ENCODE data around the gene SCARB1.

The SCARB1 gene

DNA sequence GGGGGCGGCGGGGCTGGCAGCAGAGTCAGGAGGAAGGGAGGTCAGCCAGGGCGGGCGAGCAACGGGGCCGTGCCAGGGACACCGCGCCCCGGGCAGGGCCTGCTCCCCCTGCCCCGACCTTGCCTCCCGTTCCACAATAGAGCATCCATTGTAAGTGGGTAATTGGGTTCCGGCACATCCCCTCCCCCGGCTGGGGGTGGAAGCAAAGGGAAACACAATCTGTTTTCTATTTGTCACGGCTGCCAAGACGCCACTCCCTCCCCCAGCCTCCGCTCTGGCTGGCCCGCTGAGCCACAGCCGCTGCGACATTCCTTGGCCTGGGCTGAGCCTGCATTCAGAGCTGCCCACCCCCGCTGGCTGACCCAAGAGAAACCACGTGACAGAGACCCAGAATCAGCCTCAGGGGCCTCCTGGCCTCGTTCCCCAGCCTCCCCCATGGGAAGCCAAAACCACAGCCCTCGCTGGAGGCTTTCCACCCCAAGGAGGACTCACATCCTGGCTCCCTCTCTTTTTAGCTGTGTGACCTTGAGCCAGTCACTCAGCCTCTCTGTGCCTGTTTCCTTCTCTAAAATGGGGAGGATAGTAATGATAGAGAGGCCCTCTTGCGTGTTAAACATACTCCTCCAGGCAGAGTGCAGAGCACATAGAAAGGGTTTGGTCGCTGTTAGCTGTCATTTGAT, 117.6 kb downstream of the SCARB1 start:
- DNase-seq (ENCODE audit: low spot score), result no peak

DNA sequence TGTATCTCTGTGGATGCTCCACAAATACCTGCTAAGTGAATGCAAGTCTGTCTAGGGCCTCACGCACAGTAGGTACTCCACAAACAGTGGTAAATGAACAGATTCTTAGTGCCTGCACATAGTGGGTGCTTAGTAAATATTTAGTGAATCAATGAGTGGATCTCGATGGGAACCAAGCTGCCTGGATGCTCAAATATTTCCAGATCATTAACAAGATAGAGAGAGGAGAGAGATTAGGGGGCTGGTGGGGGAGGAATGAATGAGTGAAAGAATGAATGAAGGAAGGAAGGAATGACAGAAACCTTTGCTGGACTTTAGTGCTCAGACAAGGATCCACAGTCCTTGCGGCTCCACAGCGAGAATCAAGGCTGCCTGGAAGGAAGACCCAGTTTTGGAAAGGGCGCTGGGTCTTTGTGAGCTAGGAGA, 118.2 kb downstream of the SCARB1 start:
- DNase-seq (ENCODE audit: low spot score), result no peak

DNA sequence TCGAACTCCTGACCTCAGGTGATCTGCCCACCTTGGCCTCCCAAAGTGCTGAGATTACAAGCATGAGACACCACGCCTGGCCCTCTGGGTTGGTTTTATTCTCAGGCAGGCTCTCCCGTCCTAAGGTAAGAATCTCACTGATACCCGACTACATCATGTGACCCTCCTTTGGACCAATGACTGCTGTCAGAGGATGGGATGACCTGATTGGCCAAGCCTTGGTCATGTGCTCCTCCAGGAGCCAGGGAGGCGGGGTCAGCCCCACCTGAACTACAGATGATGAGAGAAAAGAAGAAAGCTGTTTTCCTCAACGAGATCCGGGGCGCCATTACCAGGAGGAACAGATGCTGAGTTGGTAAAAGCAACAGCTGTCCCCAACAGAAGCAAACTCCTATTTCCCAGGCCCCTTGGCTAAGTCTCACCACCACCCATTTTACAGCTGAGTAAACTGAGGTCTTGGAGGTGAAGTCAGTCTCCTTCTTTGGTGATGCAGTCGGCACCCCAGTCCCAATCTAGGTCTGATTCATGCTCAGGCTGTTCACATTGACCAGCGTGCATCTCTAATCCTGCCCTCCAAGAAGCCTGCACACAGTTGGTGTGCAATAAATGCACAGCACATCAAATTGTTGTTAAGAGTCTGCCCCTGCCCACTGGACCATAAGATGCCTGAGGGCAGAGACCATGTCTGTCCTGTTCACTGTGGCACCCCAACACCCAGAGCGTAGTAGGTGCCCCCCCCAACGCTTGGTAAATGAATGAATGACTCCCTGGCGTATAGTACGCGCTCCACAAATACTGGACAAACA, 118.8 kb downstream of the SCARB1 start:
- peak; percentile 5 for DNase-seq (ENCODE audit: low spot score)

DNA sequence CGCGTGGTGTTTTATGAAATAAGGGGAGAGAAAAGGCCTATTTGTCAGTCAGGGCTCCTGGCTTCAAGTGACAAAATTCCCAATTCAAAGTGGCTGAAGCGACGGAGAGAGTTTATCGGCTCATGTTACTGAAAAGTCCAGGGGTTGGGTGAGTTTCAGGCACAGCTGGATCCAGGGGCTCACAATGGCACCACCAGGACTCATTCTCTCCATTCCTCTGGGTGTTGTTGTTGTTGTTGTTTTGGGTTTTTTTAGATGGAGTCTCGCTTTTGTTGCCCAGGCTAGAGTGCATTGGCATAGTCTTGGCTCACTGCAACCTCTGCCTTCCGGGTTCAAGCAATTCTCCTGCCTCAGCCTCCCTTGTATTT, 119.4 kb downstream of the SCARB1 start:
- no peak for DNase-seq (ENCODE audit: low spot score)

DNA sequence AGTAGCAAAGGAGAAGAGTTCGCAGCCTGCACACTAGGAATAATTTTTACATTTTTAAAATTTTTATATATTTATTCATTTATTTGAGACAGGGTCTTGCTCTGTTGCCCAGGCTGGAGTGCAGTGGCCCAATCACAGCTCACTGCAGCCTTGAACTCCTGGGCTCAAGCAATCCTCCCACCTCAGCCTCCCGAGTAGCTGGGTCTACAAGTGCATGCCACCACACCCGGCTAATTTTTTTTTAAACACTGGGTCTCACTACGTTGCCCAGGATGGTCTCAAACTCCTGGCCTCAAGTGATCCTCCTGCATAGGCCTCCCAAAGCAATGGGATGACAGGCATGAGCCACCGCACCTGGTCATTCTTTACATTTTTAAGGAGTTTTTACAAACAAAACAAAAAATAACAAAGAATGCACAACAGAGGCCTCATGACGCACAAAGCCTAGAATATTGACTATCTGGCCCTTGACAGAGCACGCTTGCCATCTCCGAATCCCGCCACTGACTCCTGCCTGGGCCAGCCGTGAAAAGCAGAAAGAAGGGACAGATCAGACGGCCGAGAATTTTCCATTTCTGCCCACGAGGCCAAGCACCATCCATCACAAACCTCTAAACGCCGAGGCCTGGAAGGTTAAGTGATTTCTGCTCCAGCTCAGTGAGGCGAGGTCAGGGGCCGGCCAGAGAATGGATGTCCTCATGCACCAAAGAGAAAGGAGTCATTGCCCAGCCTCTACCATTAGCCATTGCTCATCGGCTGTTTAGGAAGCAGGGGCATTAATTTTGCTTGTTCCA, 120.0 kb downstream of the SCARB1 start:
- no peak for DNase-seq (ENCODE audit: low spot score)

DNA sequence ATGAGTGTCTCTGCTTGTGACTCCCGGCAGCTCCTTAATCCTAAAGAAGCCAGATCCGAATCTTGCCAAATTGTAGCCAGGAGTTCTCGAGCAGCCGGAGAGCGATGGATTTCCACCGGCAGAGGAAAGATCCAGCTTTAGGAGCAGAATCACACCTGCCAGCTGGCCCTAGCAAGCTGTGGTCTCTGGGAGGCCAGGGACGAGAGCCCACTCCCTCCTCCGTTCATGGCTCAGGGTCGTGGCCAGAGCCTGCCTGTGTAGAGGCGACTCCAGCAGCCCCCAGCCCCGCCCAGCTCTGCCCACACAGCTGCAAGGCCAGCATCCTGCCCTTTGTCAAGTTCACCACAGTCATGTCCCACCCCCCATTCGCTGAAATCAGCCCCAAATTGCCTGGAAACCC, 121.0 kb downstream of the SCARB1 start:
- DNase-seq (ENCODE audit: low spot score), result no peak

DNA sequence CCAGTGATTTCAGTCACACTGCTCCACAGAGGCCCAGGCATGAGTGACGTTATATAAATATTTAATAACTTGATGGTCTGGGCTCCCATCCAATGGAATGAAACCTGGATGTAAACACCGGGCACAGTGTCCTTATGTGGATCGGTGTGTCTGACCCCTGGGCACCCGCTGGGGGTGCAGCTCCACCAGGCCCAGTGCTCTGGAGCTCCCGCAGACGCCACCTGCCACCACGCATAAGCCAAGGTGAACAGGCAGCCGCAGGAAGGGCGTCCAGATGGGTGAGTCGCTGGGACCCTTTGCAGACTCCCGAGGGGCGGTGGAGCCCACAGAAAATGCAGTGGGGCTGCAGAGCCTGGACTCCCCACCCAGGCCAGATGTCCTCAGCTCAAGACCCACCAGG, 121.6 kb downstream of the SCARB1 start:
- no peak for DNase-seq (ENCODE audit: low spot score)

DNA sequence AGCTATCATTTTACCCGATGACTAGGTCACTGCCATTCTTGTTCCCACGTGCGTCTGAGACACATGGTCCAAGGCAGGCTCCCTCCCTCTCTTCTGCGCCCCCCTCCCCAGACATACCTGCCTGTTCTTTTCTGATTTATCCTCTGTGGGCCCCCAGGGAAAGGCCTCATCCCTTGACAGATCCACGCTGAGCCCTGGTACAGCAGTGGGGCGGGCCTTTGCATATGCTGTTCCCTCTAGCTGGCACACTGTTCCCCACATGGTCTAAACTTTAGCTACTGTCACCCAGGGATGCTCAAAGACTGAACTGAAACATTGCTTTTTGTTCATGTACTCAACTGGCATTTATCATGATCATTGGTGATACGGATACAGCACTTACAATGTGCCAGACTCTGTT, 122.5 kb downstream of the SCARB1 start:
- DNase-seq (ENCODE audit: low spot score), result no peak

DNA sequence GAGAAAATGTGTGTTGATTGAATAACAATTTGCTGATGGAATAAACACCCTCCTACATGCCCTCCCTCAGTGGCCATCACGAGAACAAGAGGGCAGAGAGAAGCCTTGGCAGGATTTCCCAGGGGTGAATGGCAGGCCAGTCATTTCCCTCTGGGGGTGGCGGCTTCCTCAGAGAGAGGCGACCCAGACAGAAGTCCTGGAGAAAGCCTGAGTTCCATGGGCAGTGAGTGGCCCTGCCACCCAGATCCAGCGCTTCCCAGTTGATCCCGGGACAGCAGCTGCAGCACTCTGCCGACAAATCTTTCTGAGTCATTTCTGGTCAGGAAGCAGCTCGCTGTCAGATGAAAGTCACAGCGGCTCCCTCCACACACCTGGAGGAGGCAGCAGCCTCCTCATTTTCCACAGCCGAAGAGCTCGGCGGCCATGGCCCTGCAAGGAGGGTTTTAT, 123.0 kb downstream of the SCARB1 start:
- DNase-seq (ENCODE audit: low spot score), result no peak

DNA sequence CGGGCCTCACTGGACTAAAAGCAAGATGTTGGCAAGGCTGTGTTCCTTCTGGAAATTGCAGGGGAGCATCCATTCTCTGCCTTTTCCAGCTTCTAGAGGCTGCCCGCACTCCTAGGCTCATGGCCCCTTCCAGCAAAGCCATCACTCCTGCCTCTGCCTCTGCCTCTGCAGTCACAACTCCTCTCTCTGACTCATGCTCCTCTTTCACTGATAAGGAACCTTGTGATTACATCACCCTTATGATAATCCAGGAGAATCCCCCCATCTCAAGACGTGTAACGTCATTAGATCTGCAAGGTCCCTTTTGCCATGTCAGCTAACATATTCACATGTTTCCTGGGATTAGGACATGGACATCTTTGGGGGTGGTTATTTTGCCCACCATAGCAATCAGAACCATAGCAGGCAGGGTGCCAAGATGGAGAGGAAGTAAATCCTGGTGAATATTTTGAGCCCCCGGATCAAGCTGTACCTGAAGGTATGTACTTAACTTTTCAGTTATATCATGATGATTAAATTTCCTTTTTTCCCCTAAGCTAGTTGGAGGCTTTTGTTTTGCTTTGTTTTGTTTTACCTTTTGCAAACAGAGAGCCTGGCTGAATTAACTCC, 123.6 kb downstream of the SCARB1 start:
- DNase-seq (ENCODE audit: low spot score), result no peak

DNA sequence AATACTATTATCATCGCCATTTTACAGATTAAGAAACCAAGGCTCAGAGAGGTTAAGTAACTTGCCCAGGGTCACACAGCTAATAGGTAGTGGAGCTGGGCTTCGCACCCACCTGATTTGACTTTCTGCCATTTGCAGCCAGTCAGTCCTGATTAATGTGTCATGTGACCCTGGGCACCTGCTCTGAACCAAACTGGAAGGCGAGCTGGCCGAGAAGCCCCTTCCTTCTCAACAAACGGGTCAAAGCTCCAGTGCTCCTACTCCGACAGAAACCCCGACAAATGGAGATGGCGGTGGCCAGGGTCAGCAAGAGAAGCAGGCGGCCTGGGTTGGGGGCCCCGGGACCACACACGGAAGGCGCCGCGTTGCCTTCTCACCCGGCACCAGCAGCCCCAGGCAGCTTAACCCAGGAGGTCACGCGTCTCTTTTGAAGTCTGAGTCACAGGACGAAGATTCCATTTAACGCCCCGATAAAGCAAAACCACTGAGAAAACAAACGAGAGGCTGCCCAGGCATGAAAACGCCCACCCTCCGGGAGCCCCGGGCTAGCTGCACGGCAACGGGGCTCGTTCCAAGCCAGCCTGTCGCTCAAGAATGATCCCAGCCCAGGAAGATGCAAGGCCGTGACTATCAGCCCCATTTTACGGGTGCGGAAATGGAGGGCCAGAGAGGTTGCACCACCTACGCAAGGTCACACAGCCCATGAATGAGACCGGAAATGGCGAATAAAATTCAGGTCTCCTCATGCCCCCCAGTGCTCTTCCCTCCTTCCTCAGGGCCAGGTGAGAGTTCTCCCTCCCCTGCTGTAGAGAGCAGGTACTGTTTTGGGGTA, 124.8 kb downstream of the SCARB1 start:
- no peak for DNase-seq (ENCODE audit: low spot score)

DNA sequence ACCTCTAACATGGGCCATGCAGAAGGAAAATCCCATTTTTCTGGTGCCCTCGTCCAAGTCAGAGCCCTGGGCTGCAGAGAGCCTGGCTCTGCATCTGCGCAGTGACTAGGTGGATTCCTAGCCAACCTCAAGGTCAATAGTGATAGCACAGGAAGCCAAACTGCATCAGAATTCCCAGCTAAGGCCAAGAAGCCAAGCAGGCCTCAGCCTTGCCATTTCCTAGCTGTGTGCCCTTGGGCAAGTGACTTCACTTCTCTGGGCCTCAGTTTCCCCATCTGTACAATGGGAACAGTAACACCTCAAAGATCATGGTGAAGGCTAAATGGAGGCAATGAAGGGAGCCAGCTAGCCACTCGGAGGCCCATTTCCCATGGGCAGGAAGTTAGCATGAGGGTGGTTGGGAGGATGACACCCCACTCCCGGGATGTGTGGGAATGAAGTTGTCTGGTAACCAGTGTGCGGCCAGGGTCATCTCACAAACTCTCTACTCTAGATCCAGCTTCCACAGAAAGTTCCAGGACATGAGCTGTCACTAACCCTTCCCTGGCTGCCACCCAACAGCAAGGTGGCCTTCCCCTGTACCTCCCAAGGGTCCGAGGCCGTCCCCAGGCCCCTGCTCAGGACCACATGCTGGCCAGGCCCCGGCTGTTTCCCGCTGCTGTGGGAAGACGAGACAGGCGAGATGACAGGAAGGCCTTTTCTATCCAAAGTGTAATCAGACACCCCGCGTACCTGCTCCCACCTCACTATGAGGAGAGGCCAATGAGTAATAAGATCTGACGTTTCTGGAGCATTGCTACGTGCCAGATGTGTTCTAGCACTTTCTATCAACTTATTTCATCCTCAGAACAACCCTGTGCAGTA, 125.7 kb downstream of the SCARB1 start:
- DNase-seq (ENCODE audit: low spot score), result no peak

DNA sequence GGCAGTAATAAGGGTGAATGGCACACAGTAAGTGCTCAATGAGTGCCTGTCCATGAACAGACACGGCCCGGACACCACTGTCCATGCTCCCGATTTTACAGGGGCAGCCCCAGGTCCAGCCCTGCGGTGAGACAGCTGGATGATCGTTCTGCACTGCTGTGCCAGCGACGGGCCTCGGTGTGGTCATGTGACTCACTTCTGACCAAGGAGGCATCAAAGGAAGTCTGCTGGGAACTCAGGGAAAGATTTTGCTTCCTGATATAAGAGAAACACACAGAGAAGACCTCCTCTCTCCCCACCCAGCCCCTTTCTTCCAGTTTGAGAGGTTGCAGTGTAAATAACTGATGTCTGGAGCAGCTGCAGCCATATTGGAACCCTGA, 126.6 kb downstream of the SCARB1 start:
- DNase-seq (ENCODE audit: low spot score), result no peak

DNA sequence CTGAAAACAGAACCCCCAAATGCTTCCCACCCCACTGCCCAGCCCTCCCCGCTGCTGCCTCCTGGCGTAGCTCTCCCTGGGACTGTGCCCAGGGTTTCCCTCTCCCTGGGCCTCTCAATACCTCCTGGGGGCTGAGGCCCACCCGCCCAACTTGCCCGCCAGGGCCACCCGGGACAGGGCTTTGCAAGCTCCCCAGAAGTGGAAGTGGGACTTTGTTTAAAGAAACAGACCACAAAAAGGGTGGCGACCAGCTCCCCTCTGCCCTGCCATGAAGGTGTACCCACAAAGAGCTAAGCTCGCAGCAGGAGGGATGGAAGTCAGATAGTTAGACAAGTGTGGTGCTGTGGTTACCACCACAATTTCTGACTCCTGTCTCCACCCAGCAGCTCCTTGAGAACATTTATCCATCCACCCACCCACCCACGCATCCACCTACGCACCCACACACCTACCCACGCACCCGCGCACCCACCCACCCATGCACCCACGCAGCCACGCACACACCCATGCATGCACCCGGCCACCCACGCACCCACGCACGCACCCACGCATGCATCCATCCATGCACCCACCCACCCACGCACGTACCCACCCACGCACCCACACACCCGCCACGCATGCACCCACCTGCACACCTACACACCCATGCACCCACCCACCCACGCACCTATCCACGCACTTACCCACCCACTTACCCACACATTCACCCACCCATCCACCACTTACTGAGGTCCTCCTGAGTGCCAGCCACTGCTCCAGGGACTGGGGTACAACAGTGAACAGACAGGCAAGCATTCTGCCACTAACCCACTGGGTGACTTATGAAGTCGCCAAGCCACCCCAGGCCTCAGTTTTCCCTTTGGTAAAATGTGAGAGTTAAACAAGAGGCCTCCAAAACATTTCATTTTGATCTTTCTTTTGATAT, 127.3 kb downstream of the SCARB1 start:
- no peak for DNase-seq (ENCODE audit: low spot score)

DNA sequence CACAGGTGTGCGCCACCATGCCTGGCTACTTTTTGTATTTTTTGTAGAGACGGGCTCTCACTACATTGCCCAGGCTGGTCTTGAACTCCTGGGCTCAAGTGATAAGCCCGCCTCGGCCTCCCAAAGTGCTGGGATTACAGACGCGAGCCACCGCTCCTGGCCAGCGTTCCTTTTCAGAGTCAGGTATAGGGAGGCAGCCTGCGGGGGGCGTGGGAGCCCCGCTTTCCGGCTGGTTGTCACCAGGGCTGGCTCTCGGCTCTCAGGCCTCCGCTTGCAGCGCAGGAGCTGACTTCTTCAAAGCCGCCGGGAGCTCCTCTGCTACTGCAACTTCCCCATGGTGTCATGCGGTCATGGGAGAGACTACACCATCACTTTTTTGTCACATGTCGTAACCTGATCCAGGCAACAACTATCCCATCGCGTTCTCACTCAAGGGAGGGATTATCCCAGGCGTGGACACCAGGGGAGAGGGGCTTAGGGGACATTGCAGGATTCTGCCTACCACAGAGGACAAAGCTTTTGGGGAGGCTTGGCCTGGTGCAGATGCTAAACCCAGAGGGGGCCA, 129.4 kb downstream of the SCARB1 start:
- DNase-seq (ENCODE audit: low spot score), result no peak

DNA sequence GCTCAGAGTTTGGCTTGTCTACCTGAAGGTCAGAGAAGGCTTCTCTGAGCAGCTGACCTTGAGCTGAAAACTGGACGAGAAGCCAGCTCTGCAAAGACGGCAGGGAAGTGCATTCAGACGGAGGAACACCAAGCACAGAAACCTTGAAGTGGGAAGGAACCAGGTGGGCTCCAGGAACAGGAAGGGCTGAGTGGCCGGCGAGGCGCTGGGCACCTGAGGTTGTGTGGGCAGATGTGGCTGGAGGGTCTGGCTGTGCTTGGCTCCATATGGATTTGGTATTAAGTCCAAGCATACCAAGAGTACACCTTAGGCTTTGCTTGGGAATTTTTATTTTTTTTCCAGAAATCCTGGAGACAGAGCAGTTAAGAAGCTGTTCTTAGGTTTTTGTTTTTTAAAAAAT, 130.6 kb downstream of the SCARB1 start:
- no peak for DNase-seq (ENCODE audit: low spot score)

DNA sequence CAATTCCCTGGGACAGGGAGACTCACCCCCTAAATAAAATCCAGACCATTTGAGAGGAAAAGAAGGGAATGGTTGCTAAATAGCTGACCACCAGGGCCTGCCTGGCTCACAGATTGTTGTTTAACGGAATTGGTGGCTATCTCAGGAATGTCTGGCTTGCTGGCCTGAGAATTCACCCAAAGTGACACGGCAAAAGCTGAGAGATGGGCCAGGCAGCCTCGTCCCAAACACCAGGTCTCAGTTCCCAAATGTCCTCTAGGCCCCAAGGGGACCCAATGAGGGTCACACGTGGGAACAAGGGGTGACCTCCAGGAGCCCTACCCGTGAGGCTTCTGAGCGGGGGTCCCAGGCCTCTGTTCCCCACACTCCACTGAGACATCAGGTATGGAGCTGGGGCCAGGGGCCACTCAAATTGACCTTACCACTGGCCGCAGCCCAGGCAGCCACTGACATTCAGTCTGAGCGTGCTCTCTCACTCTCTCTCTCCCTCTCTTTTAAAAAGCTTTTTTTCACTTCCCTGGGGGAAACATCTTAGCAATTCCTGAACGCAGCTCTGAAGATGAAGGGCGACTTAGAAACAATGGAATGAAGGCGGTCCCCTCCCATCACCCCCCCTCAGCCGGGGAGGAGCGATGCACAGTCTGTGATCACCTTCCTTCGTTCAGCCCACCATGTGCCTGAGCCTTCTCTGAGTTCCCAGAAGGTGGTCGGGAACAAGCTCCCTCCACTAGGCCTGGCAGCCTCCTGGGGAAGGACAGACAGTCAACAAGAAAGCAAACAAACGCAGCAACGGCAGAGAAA, 131.2 kb downstream of the SCARB1 start:
- no peak for DNase-seq (ENCODE audit: low spot score)

DNA sequence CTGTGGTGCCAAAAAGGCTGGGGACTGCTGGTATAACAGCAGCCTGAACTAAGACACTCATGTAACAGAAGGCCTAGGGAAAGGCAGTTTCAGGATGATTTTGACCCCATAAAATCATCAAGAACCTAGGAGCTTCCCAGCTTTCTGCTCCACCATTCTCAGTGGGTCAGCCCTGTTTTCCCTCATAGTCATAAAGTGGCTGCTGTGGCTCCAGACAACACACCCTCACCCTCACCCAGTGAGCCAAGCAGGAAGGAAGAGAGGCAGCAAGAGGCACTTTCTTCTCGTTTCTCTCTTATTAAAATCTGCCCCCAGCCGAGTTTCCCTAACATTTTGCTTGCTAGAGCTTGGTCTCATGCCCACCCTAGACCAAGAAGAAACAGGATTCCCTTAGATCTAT, 131.8 kb downstream of the SCARB1 start:
- no peak for DNase-seq (ENCODE audit: low spot score)

Data from hematopoietic multipotent progenitor cell treated with erythropoietin and hydrocortisone succinate and interleukin-3 and kit ligand, for 15 days (in vitro differentiated cells).